22Rv1 (cell line): ENCODE data around the gene HCN3.
"Not testable (repeated sequence)": the region's sequence is repeated elsewhere in the genome, so short reads cannot be mapped to it uniquely, and the experiment has no call there.

Experiments
- CTCF ChIP-seq: fragments of 450-650 bp; IDR thresholded peaks from 2 replicates; pipeline ENCODE4 v1.5.1; 2017; ENCODE audit warnings: mild to moderate bottlenecking
- ZFX ChIP-seq: fragments of 450-650 bp; IDR thresholded peaks from 2 replicates; pipeline ENCODE4 v1.6.1; 2017; ENCODE audit warnings: antibody characterized with exemption, borderline replicate concordance

DNA sequence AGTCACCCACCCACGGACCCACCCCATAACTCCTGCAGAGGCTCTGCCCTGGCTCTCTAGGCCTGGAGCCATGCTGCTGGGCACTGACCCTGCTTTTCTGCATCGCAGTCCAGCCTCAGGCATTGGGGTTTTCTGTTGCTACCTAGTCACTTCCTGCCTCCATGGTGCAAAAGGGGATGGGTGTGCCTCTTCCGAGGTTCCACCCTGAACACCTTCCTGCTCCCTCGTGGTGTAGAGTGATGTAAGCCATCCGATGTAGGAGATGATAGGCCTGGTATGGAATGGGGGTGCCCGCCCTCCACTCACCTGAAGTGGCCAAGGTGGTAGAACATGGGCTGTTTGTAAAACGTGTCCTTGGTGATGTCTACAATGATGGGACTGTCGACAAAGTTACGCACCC is 41.9 kb upstream of the HCN3 start:
- not testable (repeated sequence) for TF ChIP-seq CTCF, ZFX
